OCI-LY1 (cell line): Measurements from ENCODE around the gene TRNAU1AP.
"Not testable (repeated sequence)": the region's sequence is repeated elsewhere in the genome, so short reads cannot be mapped to it uniquely, and the experiment has no call there.

Source experiments
- H2AFZ ChIP-seq: fragments of 200-600 bp; sonication (generic), shearing (Covaris generic); 2 replicates; pipeline ENCODE4 v1.6.0; 2014; ENCODE audit warnings: antibody characterized with exemption, mild to moderate bottlenecking, low read length
- H3F3A ChIP-seq: fragments of 200-600 bp; sonication (generic), shearing (Covaris generic); 2 replicates; pipeline ENCODE4 v1.6.0; 2014; ENCODE audit warnings: mild to moderate bottlenecking, antibody characterized with exemption, low read length, moderate library complexity; ENCODE audit not compliant: insufficient read depth
- H3K27ac ChIP-seq: fragments of 200-600 bp; sonication (generic); 2 replicates; pipeline ENCODE4 v1.5.1; 2014; ENCODE audit warnings: low read length, mixed run types, mild to moderate bottlenecking, low read depth; ENCODE audit not compliant: poor library complexity, severe bottlenecking
- H3K27me3 ChIP-seq: fragments of 200-600 bp; sonication (generic); 2 replicates; pipeline ENCODE4 v1.6.0; 2014; ENCODE audit warnings: antibody characterized with exemption, mild to moderate bottlenecking, low read length, moderate library complexity; ENCODE audit not compliant: insufficient read depth
- H3K36me3 ChIP-seq: fragments of 200-600 bp; sonication (generic); 2 replicates; pipeline ENCODE4 v1.6.1; 2014; ENCODE audit warnings: mild to moderate bottlenecking, antibody characterized with exemption, low read length, moderate library complexity, mixed read lengths; ENCODE audit not compliant: insufficient read depth
- H3K4me1 ChIP-seq: fragments of 200-600 bp; sonication (generic); 2 replicates; pipeline ENCODE4 v1.5.1; 2014; ENCODE audit warnings: mild to moderate bottlenecking, low read length, moderate library complexity; ENCODE audit not compliant: insufficient read depth, severe bottlenecking
- H3K4me2 ChIP-seq: fragments of 200-600 bp; sonication (generic), shearing (Covaris generic); 2 replicates; pipeline ENCODE4 v1.6.1; 2014; ENCODE audit warnings: low read length
- H3K4me3 ChIP-seq: fragments of 200-600 bp; sonication (generic); 2 replicates; pipeline ENCODE4 v1.5.1; 2014; ENCODE audit warnings: low read length, low read depth, mild to moderate bottlenecking, mixed read lengths; ENCODE audit not compliant: poor library complexity, severe bottlenecking
- H3K79me2 ChIP-seq: fragments of 200-600 bp; shearing (Covaris generic); 2 replicates; pipeline ENCODE4 v1.6.1; 2016; ENCODE audit warnings: mixed run types, low read length, mixed read lengths; ENCODE audit not compliant: insufficient read depth
- H3K9ac ChIP-seq: fragments of 200-600 bp; sonication (generic), shearing (Covaris generic); 2 replicates; pipeline ENCODE4 v1.6.1; 2014; ENCODE audit warnings: mild to moderate bottlenecking, low read length, mixed read lengths
- H3K9me2 ChIP-seq: fragments of 200-600 bp; sonication (generic), shearing (Covaris generic); 2 replicates; pipeline ENCODE4 v1.6.1; 2014; ENCODE audit warnings: low read depth, mild to moderate bottlenecking, low read length, mixed read lengths
- H3K9me3 ChIP-seq: fragments of 200-600 bp; shearing (Covaris generic); 2 replicates; pipeline ENCODE4 v1.6.1; 2014; ENCODE audit warnings: low read length, mixed read lengths
- H4K20me1 ChIP-seq: fragments of 200-600 bp; sonication (generic), shearing (Covaris generic); 2 replicates; pipeline ENCODE4 v1.6.0; 2016; ENCODE audit warnings: mild to moderate bottlenecking, low read length; ENCODE audit not compliant: insufficient read depth
- EZH2 ChIP-seq: fragments of 200-600 bp; sonication (generic), shearing (Covaris generic); IDR thresholded peaks from 2 replicates; pipeline ENCODE4 v1.8.0; 2017; ENCODE audit warnings: borderline replicate concordance, mixed run types, mild to moderate bottlenecking, antibody characterized with exemption, low read length, moderate library complexity, mixed read lengths
- TF ChIP-seq, protein P1 (sequence below): fragments of 200-600 bp; sonication (generic), shearing (Covaris generic); IDR thresholded peaks from 2 replicates; pipeline ENCODE4 v1.5.1; 2017; ENCODE audit warnings: mild to moderate bottlenecking, antibody characterized with exemption, low read length, moderate library complexity, mixed read lengths

Gene TRNAU1AP

DNA sequence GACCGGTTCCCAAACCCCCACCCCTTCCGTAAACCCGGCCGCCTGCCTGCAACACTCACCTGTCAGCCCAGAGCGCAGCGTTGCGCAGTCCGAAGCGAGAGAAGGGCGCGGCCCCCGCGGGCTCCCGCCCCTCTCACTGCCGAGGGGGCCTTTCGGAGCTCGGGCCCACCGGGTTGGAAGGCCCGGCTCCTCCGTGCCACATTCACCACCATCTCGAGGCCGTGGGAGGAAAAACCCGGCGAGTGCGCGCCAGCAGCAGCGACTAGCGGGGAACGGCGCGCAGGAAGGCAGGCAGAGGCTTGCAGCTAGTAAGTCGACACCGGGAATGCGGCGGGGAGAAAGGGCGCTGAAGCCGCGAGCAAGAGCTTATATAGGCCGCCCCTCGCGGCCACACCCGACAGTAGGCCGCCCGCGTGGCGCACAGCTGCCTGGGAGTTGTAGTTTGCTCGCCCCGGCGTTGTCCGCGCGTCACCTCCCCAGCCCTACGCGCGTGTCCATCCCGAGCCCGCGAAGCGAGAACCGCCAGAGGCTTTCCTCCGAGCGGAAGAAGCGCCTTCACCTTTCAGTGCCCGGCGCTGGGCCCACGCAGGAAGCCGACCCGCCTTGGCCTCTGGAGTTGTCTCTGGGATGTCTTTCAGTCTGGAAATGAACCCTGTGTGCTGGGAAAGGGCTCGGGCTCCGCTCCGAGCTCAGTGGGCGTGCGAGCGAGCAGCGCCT is 28.8 kb downstream of the TRNAU1AP start:
- TF ChIP-seq, protein P1, sequence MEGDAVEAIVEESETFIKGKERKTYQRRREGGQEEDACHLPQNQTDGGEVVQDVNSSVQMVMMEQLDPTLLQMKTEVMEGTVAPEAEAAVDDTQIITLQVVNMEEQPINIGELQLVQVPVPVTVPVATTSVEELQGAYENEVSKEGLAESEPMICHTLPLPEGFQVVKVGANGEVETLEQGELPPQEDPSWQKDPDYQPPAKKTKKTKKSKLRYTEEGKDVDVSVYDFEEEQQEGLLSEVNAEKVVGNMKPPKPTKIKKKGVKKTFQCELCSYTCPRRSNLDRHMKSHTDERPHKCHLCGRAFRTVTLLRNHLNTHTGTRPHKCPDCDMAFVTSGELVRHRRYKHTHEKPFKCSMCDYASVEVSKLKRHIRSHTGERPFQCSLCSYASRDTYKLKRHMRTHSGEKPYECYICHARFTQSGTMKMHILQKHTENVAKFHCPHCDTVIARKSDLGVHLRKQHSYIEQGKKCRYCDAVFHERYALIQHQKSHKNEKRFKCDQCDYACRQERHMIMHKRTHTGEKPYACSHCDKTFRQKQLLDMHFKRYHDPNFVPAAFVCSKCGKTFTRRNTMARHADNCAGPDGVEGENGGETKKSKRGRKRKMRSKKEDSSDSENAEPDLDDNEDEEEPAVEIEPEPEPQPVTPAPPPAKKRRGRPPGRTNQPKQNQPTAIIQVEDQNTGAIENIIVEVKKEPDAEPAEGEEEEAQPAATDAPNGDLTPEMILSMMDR: peak; percentile 17; the same call in 1 of the 2 replicates
- TF ChIP-seq EZH2: no peak
- H3K9me3 ChIP-seq: no peaks in the 10 kb centered on the region
- H3K9me2 ChIP-seq: no peaks in the 10 kb centered on the region
- H3K79me2 ChIP-seq: peaks cover 16% of the 10 kb centered on the region
- no peaks in the 10 kb centered on the region for H4K20me1 ChIP-seq
- peaks cover 49% of the 10 kb centered on the region for H3K36me3 ChIP-seq
- H3K4me3 ChIP-seq: peak overlapping the region; percentile 86
- H3K27me3 ChIP-seq: no peaks in the 10 kb centered on the region
- peak overlapping the region; percentile 79 for H3K4me2 ChIP-seq
- peaks cover 37% of the 10 kb centered on the region for H3K4me1 ChIP-seq
- peak overlapping the region; percentile 90 for H3K9ac ChIP-seq
- peak overlapping the region; percentile 67 for H3K27ac ChIP-seq
- no peak overlapping the region for H2AFZ ChIP-seq
- H3F3A ChIP-seq: peaks cover 8% of the 10 kb centered on the region; the same call in 1 of the 2 replicates

DNA sequence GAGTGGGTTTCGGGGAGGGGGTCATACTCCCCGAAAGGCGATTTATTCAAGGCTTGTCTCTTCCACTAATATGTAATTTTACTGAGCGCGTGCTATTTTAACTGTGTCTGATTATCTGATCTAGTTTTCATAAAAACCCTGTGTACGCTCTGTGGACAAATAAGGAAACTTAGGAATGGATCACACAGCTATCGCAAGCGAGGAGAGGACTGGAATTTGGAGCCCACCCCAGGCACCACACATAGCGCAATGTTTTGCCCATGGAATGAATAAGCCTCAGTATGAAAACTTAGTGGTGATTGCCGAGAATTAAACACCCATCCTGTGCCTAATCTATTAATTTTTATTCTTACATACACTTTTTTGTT is 29.3 kb downstream of the TRNAU1AP start:
- Histone ChIP-seq H3K27me3 (no peaks in the 10 kb centered on the region), H3K9me3 (no peaks in the 10 kb centered on the region), H3K4me1 (peaks cover 42% of the 10 kb centered on the region), H3K27ac (peak overlapping the region; percentile 31), H3K4me2 (peak overlapping the region; percentile 79), H3K79me2 (peaks cover 16% of the 10 kb centered on the region), H4K20me1 (no peaks in the 10 kb centered on the region), H3K9me2 (no peaks in the 10 kb centered on the region), H3K36me3 (peaks cover 44% of the 10 kb centered on the region), H2AFZ (no peak overlapping the region), H3K9ac (peak overlapping the region; percentile 90), H3F3A (peaks cover 8% of the 10 kb centered on the region; the same call in 1 of the 2 replicates), H3K4me3 (peak overlapping the region; percentile 86)
- TF ChIP-seq, protein P1: no peak
- TF ChIP-seq EZH2: no peak

DNA sequence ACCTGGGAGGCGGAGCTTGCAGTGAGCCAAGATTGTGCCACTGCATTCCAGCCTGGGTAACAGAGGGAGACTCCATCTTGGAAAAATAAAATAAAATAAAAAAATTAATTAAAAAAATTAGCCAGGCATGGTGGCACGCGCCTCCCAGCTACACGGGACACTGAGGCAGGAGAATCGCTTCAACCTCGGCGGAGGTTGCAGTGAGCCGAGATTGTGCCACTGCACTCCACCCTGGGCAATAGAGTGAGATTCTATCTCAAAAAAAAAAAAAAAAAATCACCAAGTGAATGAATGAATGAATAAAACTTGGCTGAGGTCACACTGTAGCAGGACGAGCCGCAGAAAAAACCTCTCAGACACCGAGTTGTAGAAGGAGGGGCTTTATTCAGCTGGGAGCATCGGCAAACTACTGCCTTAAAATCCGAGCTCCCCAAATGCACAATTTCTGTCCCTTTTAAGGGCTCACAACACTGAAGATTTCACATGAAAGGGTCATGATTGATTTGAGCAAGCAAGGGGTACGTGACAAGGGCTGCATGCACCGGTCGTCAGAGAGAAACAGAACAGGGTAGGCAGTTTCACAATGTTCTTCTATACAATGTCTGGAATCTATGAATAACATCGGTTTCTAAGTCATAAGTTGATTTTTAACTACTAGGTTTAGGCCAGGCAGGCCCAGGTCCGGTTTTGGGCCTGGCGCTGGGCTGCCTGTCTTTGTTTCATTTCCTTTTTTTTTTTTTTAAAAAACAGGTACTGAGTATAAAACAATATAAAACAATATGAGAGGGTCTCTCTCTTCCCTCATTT is 33.9 kb downstream of the TRNAU1AP start:
- H4K20me1 ChIP-seq, H3K36me3 ChIP-seq, H3K9me3 ChIP-seq, H2AFZ ChIP-seq, H3F3A ChIP-seq, H3K9ac ChIP-seq, H3K9me2 ChIP-seq, H3K4me3 ChIP-seq, H3K79me2 ChIP-seq, H3K27me3 ChIP-seq: not testable (repeated sequence)
- Histone ChIP-seq H3K4me2 (0 out of 2 replicates have a peak overlapping the region, but pooled peaks have one; percentile 5), H3K4me1 (peaks cover 28% of the 10 kb centered on the region), H3K27ac (peak overlapping the region; percentile 30)
